GM21381 (cell line): Measurements from ENCODE around the gene IGF2R.

Source experiments
- ATAC-seq: cut with Tn5 transposase; IDR thresholded peaks from one replicate; pipeline ENCODE4 v1.9.1; 2021; ENCODE audit warnings: mild to moderate bottlenecking, moderate library complexity; ENCODE audit not compliant: unreplicated experiment

The IGF2R gene

GRCh38 chr6:160156842-160157241 lies 188.0 kb downstream of the IGF2R start:
- no peak for ATAC-seq

GRCh38 chr6:160160450-160160849 lies 191.6 kb downstream of the IGF2R start:
- no peak for ATAC-seq
